HG03521 (cell line): ENCODE measurements around the gene KMT2E.

ENCODE experiments used
- ATAC-seq: cut with Tn5 transposase; IDR thresholded peaks from one replicate; pipeline ENCODE4 v1.9.1; 2021; ENCODE audit warnings: mild to moderate bottlenecking, moderate library complexity; ENCODE audit not compliant: unreplicated experiment

Gene KMT2E

GRCh38 chr7:105126436-105126975 is 112.5 kb downstream of the KMT2E start:
- no peak for ATAC-seq

- ATAC-seq: no peak
Observed at GRCh38 chr7:105127179-105127578, 113.2 kb downstream of the KMT2E start.

- no peak for ATAC-seq
Observed at GRCh38 chr7:105130048-105130447, 116.0 kb downstream of the KMT2E start.

DNA sequence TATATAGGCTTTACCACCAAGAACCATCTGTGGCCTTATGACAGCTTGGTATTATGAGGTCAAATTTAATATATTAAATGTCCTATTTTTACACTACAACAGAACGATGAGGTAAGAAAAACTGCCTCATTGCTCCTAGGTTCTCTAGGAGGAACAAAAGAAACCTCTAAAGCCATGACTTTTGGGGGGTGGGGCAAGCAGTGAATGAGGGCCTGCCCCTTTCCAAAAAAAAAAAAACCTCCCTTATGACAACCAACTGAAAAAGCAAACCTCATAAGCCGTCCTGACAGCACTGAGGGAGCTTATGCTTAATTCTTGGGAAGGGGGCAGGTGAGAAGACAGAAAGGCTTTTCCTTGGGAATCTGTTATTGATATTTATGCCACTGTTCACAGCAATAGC is 116.6 kb downstream of the KMT2E start:
- ATAC-seq: no peak

DNA sequence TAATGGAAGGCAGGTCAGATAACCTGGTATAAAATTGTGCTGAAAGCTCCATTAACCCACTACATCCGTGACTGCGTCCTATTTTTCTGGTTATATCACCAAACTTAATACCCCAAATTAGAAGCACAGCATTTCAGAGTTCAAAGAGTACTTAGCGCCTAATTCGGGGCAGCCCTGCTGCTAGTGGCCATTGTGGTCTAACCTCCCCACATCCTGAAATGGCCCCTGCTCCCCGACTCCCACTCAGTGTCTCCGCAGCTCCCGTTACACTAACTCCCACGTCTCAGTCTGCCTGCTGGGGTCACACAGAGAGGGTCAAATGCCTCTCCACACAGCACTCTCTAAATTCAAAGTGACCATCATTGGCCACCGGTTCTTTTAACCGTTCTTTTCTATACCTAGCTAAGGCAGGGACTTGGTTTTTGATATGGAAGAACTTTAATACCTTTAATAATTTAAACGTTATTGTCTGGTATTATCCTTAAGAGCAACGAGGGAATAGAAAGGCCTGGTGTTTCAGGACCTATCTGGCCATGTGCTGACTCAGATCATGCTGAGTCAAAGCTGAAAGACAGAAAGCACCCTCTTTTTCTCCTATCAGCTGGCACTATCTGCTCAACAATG is 117.1 kb downstream of the KMT2E start:
- no peak for ATAC-seq

- ATAC-seq: no peak
Observed at GRCh38 chr7:105131890-105132289, 117.9 kb downstream of the KMT2E start.

DNA sequence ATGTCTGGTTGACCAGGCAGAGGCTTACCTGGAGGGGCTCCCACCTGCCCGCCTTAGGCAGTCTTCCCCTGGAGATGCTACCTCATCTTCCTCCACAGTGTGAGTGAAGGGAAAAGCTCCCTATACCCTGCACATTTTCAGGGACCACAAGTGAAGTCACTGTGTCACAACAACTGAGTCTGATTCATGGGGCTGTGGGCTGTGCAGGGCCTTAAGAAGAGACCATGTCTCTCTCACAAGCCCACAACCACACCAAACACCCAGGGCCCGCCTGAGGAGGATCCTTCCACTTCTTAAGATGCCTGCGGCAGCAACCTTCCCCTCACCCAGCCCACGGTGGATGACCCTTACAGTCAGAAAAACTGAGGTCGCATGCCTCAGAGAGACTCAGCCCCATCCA is 118.3 kb downstream of the KMT2E start:
- ATAC-seq: no peak

DNA sequence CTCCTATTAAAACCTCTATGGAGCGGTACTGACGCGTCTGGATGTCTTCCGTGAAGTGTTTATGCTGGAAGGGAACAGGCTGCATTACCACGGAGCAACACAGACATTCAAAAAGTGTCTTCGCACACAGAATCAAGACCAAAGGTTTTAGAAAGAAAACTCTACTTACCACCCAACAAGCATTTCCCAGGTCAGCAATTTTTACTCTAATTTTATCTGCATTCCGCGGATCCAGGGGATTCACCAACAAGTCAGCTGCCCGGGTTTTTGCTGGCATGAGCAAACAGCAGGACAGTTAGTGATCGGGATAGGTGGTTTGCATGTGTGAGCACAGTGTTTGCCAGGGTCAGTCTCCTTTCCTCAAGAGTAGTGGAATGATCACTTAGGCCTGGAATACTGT is 118.8 kb downstream of the KMT2E start:
- no peak for ATAC-seq

- ATAC-seq: no peak
Observed at GRCh38 chr7:105133358-105133757, 119.4 kb downstream of the KMT2E start.

DNA sequence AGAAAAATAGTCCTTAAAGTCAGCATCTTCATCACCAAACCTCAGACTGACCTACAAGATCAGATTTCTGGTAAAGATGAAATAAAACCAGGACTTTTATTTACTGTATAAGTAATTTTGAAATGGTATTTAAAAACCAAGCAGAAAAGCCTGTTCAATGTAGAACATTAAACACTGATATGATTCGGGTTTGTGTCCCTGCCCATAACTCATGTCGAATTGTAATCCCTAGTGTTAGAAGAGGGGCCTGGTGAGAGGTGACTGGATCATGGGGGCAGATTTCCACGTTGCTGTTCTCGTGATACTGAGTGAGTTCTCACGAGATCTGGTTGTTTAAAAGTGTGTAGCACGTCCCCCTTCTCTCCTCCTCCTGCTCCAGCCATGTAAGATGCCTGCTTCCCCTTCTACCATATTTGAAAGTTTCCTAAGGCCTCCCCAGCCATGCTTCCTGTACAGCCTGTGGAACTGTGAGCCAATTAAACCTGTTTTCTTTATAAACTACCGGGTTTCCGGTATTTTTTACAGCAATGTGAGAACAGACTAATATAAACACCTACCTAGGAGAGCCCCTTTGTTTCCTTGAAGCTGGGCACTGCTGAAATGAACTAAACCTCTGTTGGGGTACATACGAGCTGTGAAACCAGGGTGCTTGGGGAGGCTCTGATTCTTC is 120.1 kb downstream of the KMT2E start:
- ATAC-seq: no peak

DNA sequence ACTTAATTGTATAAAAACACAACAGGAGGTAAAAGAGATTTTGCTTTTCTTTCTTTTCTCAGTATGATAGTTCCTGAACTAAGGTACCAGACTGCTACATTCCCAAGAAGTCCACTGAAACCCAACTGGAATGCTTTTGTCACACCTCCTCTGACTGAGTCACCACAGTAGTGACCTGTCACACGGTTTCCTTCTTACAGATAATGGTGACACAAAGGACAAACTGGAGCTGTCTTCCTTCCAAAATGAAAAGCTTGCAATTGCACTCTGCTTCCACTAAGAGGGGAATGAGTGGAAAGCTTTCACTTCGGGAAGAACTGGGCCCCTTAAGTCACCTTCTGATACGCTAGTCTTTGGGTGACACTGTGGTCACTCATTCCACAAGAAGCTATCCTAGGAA is 122.2 kb downstream of the KMT2E start:
- ATAC-seq: no peak

GRCh38 chr7:105137898-105138297 is 123.9 kb downstream of the KMT2E start:
- ATAC-seq: no peak

GRCh38 chr7:105139381-105139780 is 125.4 kb downstream of the KMT2E start:
- no peak for ATAC-seq

DNA sequence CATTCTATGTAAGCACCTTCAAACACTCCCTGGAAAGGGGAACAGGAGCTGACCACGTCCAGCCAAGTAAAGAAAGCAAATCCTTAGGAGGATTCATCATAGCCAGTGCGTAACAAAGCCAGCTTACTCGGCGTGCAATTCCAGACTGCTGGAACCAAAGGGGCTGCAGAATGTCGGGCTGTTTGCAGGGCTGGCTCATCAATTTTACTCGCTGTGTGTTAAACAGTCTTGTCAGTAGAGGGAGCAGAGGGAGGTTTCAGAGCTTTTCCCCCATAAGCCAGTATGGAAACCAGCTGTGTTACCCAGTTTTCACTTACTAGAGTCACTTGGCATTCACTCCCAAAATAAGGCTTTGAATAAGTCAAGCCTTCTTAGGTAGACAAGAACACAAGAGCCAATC is 127.1 kb downstream of the KMT2E start:
- ATAC-seq: no peak

- ATAC-seq: no peak
Observed at GRCh38 chr7:105149827-105150226, 135.8 kb downstream of the KMT2E start.

DNA sequence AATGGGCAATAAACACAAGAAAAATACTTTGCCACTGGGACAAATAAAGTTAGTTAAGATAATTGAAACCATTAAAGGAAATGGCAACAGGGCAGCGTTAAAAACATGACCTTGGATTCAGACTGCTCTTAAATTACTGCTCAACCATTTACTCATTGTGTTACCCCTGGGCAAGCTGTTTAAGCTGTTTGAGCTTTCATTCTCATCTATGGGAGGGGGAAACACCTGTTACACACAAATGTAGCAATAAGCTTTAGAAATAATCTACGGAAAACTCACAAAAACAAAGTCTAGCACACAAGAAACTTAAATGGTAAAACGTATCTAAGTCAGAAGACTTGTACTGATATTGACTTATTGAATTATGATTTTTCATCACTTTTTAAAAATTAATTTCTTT is 137.1 kb downstream of the KMT2E start:
- ATAC-seq: no peak

GRCh38 chr7:105153531-105153930 is 139.5 kb downstream of the KMT2E start:
- no peak for ATAC-seq

- no peak for ATAC-seq
Observed at GRCh38 chr7:105154084-105154483, 140.1 kb downstream of the KMT2E start.

DNA sequence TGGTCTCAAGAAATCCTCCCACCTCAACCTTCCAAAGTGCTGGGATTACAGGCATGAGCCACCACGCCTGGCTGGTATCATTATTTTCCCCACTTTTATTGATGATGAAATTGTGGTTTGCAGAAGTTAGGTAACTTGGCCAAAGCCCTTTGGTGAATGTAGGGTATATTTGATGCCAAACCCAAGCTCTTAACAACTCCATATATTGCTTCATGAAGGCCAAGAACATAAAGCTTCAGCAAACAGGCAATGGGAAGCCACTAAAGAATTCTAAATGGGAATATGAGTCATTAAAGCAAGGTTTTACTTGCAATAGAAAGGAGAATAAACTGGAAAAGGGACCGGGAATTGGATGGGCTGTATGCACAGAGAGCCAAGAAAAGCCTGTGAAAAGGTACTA is 142.7 kb downstream of the KMT2E start:
- no peak for ATAC-seq

- no peak for ATAC-seq
Observed at GRCh38 chr7:105157278-105157677, 143.3 kb downstream of the KMT2E start.

GRCh38 chr7:105161366-105161765 is 147.4 kb downstream of the KMT2E start:
- ATAC-seq: no peak
